MM.1S (cell line): Measurements from ENCODE around the gene ATP8B4.

Source experiments
- DNase-seq: peaks from one replicate; pipeline ENCODE4 v3.0.0-alpha.2; 2015
- H2AFZ ChIP-seq: fragments of 300-600 bp; sonication (generic); 2 replicates; pipeline ENCODE4 v1.6.0; 2016; ENCODE audit warnings: antibody characterized with exemption, low read length
- H3F3A ChIP-seq: fragments of 300-600 bp; sonication (generic); 2 replicates; pipeline ENCODE4 v1.6.1; 2016; ENCODE audit warnings: mild to moderate bottlenecking, antibody characterized with exemption, low read length, moderate library complexity, mixed read lengths; ENCODE audit not compliant: insufficient read depth
- H3K27ac ChIP-seq: fragments of 300-600 bp; sonication (generic); 2 replicates; pipeline ENCODE4 v1.5.1; 2016; ENCODE audit warnings: mild to moderate bottlenecking, low read length
- H3K27me3 ChIP-seq: fragments of 300-600 bp; sonication (generic); replicated peaks from 2 replicates; pipeline ENCODE4 v1.6.0; 2016; ENCODE audit warnings: low read length; ENCODE audit not compliant: insufficient read depth
- H3K36me3 ChIP-seq: fragments of 300-600 bp; sonication (generic); replicated peaks from 2 replicates; pipeline ENCODE4 v1.6.1; 2016; ENCODE audit warnings: mild to moderate bottlenecking, low read length, mixed read lengths; ENCODE audit not compliant: insufficient read depth
- H3K4me1 ChIP-seq: fragments of 300-600 bp; sonication (generic); 2 replicates; pipeline ENCODE4 v1.6.1; 2016; ENCODE audit warnings: low read length, mixed read lengths
- H3K4me2 ChIP-seq: fragments of 300-600 bp; sonication (generic); 2 replicates; pipeline ENCODE4 v1.6.0; 2016; ENCODE audit warnings: low read depth, low read length
- H3K4me3 ChIP-seq: fragments of 300-600 bp; sonication (generic); 2 replicates; pipeline ENCODE4 v1.5.1; 2016; ENCODE audit warnings: low read length, mixed read lengths
- H3K79me2 ChIP-seq: fragments of 300-600 bp; sonication (generic); 2 replicates; pipeline ENCODE4 v1.6.1; 2016; ENCODE audit warnings: mixed run types, low read length, mixed read lengths
- H3K9ac ChIP-seq: fragments of 300-600 bp; sonication (generic); 2 replicates; pipeline ENCODE4 v1.6.1; 2016; ENCODE audit warnings: low read length, mixed read lengths
- H3K9me2 ChIP-seq: fragments of 300-600 bp; sonication (generic); replicated peaks from 2 replicates; pipeline ENCODE4 v1.6.1; 2016; ENCODE audit warnings: mild to moderate bottlenecking, low read length, mixed read lengths; ENCODE audit not compliant: insufficient read depth
- H3K9me3 ChIP-seq: fragments of 300-600 bp; sonication (generic); replicated peaks from 2 replicates; pipeline ENCODE4 v1.6.1; 2016; ENCODE audit warnings: mild to moderate bottlenecking, low read length, mixed read lengths; ENCODE audit not compliant: insufficient read depth
- H4K20me1 ChIP-seq: fragments of 300-600 bp; sonication (generic); 2 replicates; pipeline ENCODE4 v1.6.1; 2016; ENCODE audit warnings: mild to moderate bottlenecking, low read length, moderate library complexity, mixed read lengths; ENCODE audit not compliant: insufficient read depth
- CTCF ChIP-seq: fragments of 300-600 bp; sonication (generic); IDR thresholded peaks from 2 replicates; pipeline ENCODE4 v1.5.1; 2016; ENCODE audit warnings: antibody characterized with exemption, low read length, mixed read lengths
- EZH2 ChIP-seq: fragments of 300-600 bp; sonication (generic); optimal IDR thresholded peaks from 2 replicates; pipeline ENCODE3; 2017; ENCODE audit warnings: low read depth, mild to moderate bottlenecking, antibody characterized with exemption, low read length, mixed read lengths
- EZH2phosphoT487 ChIP-seq: fragments of 300-600 bp; sonication (generic); IDR thresholded peaks from 2 replicates; pipeline ENCODE4 v1.6.1; 2018; ENCODE audit warnings: antibody characterized with exemption, low read length

The ATP8B4 gene

DNA sequence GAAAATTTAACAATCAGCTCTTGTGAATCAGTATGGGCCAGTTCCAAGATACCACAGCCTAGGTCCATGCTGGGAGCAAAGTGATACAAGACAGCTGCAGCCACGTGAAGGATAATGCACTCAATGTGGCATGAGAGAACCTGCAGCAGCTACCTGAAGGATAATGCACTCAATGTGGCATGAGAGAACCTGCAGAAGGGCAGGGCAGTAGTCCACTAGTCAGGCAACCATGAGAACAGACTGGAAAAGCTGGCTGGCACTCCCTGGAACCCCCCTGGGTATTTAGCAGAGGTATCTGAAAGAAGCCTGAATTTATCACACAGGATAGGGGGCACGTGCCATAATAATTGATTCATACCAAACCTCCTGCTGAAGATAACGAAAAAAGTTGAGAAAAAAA is 237.6 kb downstream of the ATP8B4 start:
- no peaks in the 10 kb centered on the region for H3K9me2 ChIP-seq
- H3K79me2 ChIP-seq, result no peaks in the 10 kb centered on the region
- peaks cover 3% of the 10 kb centered on the region; the same call in 1 of the 2 replicates for H3K4me1 ChIP-seq
- no peak overlapping the region for H3K4me3 ChIP-seq
- H4K20me1 ChIP-seq, result no peaks in the 10 kb centered on the region
- no peak overlapping the region for H3K27ac ChIP-seq
- no peak overlapping the region for H2AFZ ChIP-seq
- H3K9me3 ChIP-seq, result no peaks in the 10 kb centered on the region
- DNase-seq, result no peak
- no peaks in the 10 kb centered on the region for H3F3A ChIP-seq
- no peak overlapping the region for H3K4me2 ChIP-seq
- no peaks in the 10 kb centered on the region for H3K36me3 ChIP-seq
- H3K27me3 ChIP-seq, result no peaks in the 10 kb centered on the region
- no peak for TF ChIP-seq EZH2phosphoT487
- no peak for TF ChIP-seq CTCF
- TF ChIP-seq EZH2, result no peak
- no peak overlapping the region for H3K9ac ChIP-seq

DNA sequence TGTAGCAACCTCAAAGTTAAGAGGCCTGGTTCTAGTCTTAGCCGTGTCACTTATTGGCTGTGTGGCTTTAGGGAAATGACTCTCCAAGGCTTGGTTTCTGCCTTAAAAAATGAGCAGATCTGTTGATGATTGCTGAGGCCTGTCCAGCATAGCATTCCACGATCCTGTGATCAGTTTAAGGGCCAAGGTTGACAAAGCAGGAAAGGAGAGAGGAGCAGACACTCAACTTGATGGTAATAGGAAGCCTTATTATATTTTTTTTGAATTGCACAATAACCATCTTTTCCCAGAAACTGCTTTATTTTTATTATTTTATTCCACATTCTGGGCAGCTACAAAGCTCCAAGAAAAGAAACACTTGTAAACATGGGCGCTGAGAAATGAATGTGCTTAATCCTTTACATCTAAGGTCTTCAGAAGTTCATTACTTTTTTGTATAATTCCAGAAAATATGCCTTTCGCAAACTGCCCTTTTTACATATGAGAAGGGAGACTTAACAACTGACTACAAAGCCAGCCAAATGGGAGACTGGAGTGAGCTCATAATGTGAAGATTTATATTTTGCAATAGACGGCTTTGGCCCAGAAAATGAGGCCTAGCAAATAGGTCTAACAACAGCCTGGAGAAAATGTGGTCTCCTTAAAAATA is 241.0 kb downstream of the ATP8B4 start:
- no peak for DNase-seq
- Histone ChIP-seq H2AFZ (no peak overlapping the region), H3K4me1 (peaks cover 3% of the 10 kb centered on the region; the same call in 1 of the 2 replicates), H3K4me3 (no peak overlapping the region), H3K9me2 (no peaks in the 10 kb centered on the region), H3K27ac (no peak overlapping the region), H3K79me2 (no peaks in the 10 kb centered on the region), H3K27me3 (no peaks in the 10 kb centered on the region), H3K36me3 (no peaks in the 10 kb centered on the region), H3K9ac (no peak overlapping the region), H3K9me3 (no peaks in the 10 kb centered on the region), H3K4me2 (no peak overlapping the region), H3F3A (no peaks in the 10 kb centered on the region), H4K20me1 (no peaks in the 10 kb centered on the region)
- TF ChIP-seq EZH2phosphoT487, result no peak
- no peak for TF ChIP-seq EZH2
- no peak for TF ChIP-seq CTCF

DNA sequence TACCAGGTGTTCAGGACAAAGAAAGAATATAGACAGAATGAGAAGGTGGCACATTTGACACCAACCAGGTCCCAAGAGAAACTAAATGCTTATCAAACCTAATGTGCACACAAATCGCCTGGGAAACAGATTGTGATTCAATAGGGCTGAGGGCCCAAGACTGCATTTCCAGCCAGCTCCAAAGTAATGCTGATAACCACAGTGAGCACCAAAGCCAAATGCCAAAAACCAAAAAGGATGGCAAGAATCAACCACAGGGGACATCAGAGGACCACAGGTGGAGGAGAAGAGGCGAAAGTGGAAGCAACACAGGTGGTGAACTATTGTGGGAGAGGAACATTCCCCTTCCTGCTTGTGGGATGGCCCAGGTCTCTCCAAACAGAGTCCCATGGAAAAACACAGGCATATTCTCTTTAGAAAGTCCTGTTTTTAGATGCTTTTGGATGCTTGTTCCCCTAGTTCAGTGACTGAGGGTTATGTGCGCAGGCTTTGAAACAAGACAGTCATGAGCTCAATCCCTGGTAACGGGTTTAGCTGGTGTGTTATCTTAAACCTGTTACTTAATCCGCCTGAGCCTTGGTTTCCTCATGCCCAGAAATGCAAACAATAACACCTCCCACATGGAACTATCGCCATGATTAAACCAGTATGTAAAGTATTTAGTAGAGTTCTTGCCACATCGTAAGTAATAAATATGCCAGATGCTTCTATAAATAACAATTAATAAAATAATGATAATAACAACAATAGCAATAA is 241.7 kb downstream of the ATP8B4 start:
- TF ChIP-seq EZH2, result no peak
- no peak for TF ChIP-seq EZH2phosphoT487
- no peak for TF ChIP-seq CTCF
- H3K9me3 ChIP-seq, result no peaks in the 10 kb centered on the region
- no peaks in the 10 kb centered on the region for H3K9me2 ChIP-seq
- no peak overlapping the region for H3K27ac ChIP-seq
- no peak overlapping the region for H3K4me2 ChIP-seq
- H3K4me3 ChIP-seq, result no peak overlapping the region
- H3F3A ChIP-seq, result no peaks in the 10 kb centered on the region
- peaks cover 3% of the 10 kb centered on the region; the same call in 1 of the 2 replicates for H3K4me1 ChIP-seq
- no peak for DNase-seq
- no peaks in the 10 kb centered on the region for H3K36me3 ChIP-seq
- no peaks in the 10 kb centered on the region for H4K20me1 ChIP-seq
- no peak overlapping the region for H3K9ac ChIP-seq
- H2AFZ ChIP-seq, result no peak overlapping the region
- H3K27me3 ChIP-seq, result no peaks in the 10 kb centered on the region
- no peaks in the 10 kb centered on the region for H3K79me2 ChIP-seq
